HG03571 (cell line): Measurements from ENCODE around the gene MMGT1.

Experiments used
- ATAC-seq: cut with Tn5 transposase; IDR thresholded peaks from one replicate; pipeline ENCODE4 v1.9.1; 2021; ENCODE audit not compliant: unreplicated experiment

MMGT1 gene

DNA sequence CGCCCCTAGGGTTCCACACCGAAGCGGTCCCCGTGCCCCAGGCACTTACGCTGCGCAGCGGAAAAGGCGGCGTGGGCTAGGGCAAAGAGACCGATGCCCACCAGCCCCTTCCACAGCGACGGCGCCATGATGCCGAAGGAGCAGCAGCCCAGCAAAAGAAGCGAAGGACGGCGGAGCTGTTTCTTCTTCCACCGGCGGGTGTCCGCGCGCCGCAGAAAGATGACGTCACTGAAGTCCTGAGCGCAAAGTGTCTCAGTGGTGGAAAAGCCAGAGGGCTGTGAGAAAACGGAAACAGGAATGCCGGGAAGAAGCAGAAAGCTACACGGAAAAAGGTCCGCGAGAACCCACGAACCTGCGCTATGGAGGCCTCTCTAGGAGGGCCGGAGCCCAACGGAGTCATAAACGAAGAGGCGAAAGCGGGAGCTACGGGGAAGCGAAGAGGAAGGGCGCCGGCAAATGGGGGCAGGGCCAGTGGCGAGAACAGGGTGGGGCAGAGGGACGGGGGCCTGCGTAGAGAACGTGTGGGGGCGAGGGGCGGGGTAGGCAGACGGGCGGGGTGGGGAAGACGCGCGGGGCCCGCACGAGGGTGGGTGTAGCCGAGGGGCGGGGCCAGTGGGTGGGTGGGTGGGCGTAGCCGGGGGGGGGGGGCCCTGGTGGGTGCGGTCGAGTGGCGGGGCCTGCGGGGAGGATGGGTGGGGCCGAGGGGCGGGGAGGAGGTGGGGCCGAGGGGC lies at the start of gene MMGT1:
Gene MMGT1, minus strand, starts transcription at position 441 of the 731 bp plus-strand sequence. Its CDS starts 313 bp downstream, at position 128.
- peak; percentile 82 for ATAC-seq

DNA sequence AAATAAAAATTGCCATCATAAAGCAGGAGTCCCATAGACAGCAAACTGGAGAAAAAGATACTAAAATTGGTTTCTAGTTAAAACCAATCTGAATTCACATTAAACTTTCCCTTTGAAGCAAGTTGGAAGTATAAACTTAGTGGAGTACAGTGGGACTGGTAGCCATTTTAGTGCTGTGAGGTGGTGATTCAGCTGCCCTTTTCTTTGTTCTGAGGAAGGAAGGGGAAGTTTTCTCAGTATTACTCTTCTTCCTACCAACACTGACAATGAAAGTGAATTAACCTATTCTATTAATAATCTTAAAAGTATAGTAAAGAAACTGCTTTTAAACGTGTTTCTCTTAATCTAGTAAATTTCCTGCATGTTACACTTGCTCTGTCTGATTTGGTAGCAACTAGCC lies 48.1 kb upstream of the MMGT1 start:
- peak; percentile 49 for ATAC-seq

DNA sequence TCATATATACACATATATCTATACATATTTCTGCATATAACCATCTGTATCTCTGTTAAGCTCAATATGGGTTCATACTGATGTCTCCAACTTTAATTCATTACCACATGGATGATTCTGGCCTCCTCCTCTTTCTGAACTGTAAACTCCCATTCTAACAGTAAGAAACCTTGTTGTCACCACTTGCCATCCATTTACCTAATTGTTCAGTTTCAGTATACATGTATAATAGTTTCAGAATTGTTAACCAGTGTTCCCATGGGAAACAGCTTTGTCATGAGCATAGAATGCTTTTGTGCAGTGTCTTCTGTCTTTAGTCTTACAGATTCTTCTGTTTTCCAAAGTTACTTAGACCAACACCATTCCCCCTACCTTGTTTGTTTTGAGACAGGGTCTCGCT lies 47.4 kb upstream of the MMGT1 start:
- ATAC-seq: peak; percentile 78

DNA sequence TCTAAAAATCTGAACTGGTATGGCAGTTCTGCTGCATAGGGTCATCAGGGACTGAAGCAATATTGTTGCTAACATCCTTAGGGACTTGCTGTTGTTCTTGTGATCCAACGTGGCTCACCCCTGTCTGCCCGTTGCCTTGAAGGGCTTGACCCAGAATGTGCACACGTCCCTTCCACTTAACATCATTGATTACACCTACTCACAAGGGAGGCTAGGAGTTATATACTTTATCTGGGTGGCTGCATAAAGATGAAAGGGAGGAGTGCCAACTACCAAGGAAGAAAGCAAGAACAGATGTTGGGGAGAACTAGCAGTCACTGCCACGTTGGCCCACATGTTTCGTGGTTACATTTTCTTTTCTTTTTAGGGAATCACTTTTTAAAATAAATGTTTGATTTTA lies 45.4 kb upstream of the MMGT1 start:
- no peak for ATAC-seq

DNA sequence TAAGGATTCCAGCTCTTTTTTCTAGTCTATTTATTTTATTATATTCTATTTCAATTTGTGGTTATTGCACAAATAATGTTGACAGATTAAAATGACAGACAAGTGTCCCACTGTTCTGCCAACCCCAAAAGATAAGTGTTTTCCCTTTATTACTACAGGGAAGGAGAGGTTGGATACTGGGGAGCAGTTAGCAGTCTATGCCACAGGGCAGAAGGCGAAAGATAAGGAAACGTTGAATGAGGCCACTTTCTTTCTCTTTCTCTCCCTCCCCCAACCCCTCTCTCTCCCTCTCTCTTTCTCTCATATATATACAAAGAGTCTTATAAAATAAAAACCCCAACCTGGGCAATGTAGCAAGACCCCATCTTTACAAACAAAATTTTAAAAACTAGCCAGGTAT lies 43.1 kb upstream of the MMGT1 start:
- no peak for ATAC-seq

DNA sequence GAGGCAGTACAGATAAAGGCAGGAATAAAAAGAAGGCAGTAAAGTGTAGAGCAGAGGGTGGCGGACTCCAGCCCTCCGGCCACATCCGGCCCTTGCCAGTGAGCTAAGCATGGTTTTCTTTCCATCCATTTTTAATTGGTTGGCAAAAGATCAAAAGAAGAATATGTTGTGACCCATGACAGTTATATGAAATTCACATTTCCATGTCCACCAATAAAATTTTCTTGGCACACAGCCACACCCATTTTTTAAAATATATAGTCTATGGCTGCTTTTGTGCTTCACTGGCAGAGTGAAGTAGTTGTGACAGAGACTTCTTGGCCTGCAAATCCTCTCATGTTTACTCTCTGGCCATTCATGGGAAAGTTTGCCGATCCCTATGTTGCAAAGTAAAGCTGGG lies 41.2 kb upstream of the MMGT1 start:
- ATAC-seq: no peak

DNA sequence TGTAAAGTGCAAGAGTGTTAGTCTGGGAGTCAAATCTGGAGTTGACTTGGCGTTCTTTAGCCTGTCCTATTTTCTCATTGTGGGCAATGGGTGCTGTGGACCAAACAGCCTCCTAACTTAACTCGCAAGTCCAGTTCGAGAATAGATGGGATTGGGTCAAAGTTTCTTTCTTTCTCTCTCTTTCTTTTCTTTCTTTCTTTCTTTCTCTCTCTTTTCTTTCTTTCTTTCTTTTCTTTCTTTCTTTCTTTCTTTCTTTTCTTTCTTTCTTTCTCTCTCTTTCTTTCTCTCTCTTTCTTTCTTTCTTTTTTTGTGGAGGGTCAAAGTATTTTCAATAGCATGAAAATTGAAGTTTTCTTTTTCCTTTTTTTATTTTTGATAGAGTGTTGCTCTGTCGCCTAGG lies 14.5 kb upstream of the MMGT1 start:
- ATAC-seq: no peak

DNA sequence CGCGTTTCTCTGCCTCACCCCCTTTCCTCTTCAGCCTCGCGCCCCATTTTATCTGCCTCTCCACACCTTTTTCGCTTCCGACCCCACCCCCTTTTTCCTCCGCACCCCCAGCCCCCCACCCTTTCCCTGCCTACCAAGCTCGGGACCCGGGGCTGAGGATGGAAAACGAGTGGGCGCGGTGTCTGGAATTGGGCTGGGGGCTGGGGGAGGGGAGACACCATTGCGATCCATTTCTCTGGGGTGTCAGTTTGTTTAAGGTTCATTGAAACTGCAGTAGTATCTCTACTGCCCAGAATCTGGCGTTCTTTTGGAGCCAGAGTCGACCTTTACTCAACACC lies 12.2 kb upstream of the MMGT1 start:
- ATAC-seq: no peak

DNA sequence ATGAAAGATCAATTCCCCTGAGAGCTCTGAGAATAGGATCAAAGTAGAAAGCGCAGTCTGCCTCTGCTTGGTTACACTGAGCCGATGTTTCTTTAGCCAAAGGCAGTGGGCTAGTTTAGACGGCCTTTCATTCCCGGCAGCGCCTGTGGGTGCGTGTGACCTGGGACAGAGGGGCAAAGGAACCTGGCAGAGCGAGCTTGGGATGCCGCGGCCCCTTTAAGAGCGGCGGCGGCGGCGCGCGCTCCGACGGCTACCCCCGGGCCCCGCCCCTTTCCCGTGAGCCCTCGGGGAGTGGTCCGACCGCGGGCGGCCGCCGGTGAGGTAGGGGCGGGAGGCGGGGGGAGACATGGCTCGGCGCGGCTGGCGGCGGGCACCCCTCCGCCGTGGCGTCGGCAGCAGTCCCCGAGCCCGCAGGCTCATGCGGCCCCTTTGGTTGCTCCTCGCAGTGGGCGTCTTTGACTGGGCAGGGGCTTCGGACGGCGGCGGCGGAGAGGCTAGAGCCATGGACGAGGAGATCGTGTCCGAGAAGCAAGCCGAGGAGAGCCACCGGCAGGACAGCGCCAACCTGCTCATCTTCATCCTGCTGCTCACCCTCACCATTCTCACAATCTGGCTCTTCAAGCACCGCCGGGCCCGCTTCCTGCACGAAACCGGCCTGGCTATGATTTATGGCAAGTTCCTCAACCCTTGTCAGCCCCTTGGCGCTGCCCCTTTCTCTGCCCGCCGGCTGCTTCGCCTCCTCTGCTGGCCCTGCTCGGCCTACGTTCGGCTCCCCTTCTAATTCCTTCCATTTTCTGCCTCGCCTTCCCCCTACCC lies 11.6 kb upstream of the MMGT1 start, which contains the start of gene SLC9A6:
Gene SLC9A6, plus strand, starts transcription at position 279 of the 816 bp plus-strand sequence. Its CDS starts 224 bp downstream, at position 503.
- ATAC-seq: peak; percentile 90

DNA sequence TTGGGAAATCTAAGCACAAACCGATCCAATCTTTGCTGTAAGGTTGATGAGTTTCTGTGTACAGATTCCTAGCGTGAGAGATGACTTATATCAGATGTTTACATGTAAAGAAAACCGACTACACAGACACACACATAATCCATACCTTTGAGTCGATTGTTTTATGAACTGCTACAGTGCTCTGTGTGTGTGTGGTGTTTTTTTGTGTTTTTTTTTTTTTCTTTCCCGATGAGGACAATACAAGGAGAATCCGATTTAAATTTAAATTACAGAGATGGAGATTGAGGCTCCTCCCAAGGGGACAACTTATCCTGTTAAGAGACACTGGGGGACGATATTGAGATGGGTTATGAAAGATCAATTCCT lies 11.0 kb upstream of the MMGT1 start:
- peak; percentile 12 for ATAC-seq

DNA sequence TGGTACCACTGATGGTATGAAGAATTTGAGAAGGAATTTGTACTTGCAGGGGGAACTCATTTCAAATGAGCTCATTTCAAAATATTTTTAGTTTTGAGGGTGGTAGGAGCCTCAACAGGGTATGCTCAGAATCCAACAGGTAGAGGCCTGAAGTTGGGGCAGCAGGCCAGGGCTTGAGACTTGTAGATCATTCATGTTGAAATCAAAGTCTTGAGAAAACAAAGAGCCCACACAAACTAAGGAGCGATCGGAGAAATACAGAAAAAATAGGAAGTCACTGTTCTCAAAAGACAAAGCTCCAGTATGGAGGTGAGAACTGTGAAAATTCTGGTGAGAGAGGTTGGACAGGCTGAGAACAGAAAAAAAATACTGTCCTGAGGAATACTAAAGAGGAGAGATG lies 10.5 kb upstream of the MMGT1 start:
- ATAC-seq: no peak

DNA sequence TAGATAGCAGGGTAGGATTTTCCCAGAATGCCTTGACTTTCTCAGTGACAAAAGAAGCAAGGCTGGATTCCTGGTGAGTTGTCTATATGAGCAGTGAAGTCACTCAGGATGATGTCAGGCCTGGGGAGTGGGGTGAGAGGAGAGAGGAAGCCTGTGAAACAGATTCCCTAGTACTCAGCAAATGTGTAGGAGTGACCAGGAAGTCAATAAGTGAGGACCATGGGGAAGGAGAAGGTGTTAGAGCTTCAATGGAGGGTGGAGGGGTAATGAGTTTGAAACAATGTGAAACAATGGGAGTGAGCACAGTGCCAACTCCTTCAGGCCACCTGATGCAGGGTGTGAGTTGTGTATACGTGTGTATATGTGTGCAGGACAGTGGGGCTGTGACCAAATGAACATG lies 9.1 kb upstream of the MMGT1 start:
- no peak for ATAC-seq

DNA sequence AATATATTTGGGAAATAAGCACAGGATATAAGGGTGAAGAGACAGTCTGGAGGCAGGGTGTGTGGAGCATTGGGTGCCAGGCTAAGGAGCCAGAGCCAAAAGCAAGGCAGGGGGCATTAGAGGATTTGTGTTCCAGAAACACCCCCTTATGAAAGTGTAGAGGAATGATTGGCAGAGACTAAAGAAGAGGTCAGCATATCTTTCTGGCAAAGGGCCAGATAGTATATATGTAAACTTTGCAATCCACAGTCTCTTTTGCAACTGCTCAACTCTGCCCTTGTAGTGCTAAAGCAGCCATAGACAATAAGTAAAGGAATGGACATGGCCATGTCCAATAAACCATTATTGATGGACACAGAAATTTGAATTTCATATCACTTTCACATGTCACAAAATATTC lies 7.9 kb upstream of the MMGT1 start:
- ATAC-seq: no peak

DNA sequence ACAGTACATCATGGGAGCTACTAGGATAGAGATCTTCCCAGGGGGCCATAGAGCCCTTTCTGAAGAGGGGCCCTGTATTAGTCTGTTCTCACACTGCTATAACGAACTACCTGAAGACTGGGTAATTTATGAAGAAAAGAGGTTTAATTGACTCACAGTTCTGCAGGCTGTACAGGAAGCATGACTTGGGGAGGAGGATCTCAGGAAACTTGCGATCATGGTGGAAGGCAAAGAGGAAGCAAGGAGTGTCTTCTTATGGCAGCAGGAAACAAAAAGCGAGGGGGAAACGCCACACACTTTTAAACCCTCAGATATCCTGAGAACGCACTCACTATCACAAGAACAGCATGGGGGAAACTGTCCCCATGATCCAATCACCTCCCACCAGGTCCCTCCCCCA lies 7.2 kb upstream of the MMGT1 start:
- ATAC-seq: no peak

DNA sequence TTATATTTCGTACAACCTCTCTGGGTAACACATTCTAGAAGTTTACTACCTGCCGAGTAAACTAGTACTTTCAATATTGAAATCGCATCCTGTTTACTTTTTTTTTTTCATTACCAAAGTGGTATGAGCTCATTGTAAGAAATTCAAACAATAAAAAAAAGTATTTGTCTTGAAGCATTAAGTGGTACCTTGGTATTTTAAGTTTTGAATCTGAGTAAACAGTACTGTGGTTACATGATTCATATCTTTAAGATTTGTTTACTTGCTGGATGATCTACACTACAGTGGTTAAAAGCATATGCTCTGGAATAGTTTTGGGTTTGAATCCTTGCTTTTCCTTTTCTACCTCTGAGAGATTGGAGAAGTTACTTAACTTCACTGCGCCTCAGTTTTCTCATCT lies 3.8 kb upstream of the MMGT1 start:
- ATAC-seq: no peak

DNA sequence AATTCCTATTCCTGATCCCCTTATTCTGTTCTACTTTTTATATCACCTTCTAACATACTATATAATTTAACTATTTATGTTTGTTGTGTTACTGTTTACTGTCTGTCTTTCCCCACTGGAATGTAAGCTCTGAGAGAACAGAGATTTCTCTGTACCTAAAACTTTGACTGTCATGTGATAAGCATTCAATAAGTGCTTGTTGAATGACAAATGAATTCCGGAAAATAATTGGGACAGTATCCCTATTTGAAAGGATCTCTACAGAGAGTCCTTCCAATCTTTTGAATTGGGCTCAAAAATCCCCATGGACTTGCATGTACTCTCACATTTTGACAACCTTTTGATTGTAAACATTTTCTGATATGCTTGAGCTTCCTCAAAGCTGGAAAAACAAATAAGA lies 1.6 kb upstream of the MMGT1 start:
- no peak for ATAC-seq

DNA sequence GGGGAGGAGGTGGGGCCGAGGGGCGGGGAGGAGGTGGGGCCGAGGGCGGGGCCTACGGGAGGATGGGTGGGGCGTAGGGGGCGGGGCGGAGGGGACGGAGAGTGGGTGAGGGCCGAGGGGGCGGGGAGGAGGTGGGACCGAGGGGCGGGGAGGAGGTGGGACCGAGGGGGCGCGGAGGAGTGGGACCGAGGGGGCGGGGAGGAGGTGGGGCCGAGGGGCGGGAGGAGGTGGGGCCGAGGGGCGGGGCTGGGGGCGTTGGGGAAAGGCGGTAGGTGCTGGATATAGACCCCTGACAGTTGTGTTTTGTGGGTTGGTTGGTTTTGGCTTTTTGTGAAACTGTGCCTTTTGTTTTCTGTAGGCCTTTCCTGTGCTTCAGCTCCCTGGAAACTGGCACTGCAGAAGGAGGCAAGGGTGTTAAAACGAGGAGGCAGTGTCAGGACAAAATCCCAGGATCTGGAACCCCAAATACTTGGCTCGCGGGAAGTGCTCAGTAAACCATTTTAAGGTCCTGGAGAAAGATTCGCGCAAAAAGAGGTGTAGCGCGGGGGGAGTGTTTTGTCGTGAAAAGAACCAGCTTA lies 580 bp upstream of the MMGT1 start:
- ATAC-seq: no peak

DNA sequence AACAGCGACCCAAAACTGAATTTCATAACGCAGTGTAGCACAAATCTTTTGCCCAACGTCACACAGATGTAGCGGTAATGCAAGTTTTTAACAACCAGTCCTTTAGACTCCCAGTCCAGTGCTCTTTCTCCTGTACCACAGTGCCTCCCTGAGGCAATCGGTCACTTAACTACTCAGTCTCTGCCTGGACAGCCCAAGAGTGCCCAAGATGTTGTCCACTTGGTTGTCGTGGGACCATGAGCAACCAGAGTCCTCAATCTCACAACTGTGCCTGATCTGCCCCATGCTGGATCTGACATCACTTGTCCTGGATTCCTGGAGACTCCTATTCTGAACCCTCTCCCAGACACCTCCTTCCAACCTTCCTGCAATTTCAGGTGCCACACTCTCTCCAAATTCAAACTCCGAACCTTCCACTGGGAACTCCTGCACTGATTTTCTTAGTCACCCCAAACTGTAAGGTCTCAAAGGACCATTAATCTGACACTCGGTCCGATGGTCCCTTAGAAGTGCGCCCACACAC lies 702 bp downstream of the MMGT1 start:
- ATAC-seq: peak; percentile 18

DNA sequence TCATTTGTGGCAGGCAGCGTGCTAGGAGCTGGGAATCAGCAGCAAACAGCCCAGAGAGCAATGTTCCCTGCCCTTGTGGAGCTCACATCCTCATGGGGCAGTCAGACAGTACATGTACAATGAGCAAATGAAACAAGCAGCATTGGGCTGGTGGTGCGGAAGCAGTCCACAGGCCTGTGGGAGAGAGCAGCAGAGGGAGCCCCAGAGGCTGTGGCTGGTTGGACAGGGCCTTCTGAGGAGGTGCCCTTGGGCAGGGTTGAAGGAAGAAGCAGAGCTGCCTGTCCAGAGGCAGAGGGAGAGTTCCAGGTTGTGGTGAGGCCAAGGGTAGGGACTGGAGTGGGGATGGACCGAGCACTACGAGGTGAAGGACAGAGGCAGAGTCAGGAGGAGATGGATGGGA lies 22.5 kb downstream of the MMGT1 start:
- ATAC-seq: no peak

DNA sequence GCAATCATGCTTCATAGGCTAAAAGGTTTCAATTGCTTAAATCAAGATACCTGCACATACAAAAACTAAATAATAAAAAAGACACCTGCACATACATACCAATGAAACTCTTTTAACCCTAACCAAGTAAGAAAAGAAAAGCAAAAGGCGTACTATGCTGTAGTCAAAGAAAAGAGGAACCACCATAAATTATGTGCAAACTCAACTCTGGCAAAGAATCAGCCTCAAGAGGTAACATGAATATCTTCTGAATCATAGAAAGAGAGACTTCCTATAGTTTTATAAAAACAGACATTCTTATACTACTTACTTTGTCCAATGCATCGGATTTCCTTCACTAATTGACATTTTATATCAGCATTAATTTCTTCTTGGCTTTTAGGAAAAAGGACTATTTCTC lies 29.3 kb downstream of the MMGT1 start:
- no peak for ATAC-seq

DNA sequence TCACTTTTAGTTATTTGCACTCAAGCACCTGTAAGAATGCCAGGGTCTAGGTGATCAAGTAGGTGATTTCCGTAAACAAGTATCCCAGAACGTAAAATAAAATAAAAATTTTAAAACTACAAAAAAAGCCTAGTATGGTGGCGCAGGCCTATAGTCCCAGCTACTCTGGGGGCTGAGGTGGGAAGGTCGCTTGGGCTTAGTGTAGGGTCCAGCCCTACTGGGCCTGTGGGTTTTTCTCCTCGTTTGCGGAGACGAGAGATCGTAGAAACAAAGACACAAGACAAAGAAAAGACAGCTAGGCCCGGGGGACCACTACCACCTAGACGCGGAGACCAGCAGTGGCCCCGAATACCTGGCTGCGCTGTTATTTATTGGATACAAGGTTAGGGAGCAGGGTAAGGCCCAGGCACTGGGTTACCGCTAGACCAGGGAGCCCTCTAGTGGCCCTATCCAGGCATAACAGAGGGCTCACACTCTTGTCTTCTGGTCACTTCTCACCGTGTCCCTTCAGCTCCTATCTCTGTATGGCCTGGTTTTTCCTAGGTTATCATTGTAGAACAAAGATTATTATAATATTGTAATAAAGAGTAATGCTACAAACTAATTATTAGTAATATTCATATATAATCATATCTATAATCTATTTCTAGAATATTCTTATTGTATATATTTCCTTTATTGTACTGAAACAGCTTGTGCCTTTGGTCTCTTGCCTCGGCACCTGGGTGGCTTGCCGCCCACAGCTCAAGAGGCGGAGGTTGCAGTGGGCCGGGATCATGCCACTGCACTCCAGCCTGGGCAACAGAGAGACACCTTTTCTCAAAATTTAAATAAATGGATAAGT lies 41.9 kb downstream of the MMGT1 start:
- ATAC-seq: no peak
